ENCODE measurements around the gene WWOX.

DNA sequence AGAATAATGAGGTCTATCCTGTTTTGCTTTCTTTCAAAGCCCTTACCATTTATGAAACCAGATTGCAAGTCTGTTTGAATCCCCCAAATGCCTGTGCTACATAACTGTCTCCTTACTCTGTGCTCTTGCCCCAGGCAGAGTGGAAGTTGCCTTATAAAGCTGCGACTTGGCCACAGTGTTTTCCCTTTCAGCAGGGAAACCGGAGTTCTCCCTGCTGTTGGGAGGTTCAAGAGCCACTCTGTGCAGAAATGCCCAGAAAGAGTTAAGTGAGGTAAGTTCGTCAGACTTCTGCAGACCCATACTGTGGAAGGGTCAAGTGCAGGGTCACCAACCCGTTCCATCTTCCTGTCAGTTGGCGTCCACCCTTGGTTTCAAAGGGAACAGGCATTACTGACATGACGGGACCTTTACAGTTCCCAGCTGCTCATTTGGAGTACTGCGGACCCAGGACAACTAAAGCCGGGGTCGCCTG, 508.9 kb downstream of the WWOX start:
- TF ChIP-seq, protein P1, sequence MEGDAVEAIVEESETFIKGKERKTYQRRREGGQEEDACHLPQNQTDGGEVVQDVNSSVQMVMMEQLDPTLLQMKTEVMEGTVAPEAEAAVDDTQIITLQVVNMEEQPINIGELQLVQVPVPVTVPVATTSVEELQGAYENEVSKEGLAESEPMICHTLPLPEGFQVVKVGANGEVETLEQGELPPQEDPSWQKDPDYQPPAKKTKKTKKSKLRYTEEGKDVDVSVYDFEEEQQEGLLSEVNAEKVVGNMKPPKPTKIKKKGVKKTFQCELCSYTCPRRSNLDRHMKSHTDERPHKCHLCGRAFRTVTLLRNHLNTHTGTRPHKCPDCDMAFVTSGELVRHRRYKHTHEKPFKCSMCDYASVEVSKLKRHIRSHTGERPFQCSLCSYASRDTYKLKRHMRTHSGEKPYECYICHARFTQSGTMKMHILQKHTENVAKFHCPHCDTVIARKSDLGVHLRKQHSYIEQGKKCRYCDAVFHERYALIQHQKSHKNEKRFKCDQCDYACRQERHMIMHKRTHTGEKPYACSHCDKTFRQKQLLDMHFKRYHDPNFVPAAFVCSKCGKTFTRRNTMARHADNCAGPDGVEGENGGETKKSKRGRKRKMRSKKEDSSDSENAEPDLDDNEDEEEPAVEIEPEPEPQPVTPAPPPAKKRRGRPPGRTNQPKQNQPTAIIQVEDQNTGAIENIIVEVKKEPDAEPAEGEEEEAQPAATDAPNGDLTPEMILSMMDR (IDR thresholded peaks at IDR 0.05), result no peak
- TF ChIP-seq POLR2AphosphoS5 (IDR thresholded peaks at IDR 0.05) (peak in 3 of 4 donors; percentile 46 to 68 (median 47)), POLR2A (IDR thresholded peaks at IDR 0.05) (no peak)
